CD14-positive monocyte (primary cell): ENCODE data around the gene MITF. TPM values are rescaled to one million over a fixed set of nuclear protein-coding genes. Genes with fewer than 3 reads are reported as not detected.

Experiments used
- DNase-seq, 3 donors: peaks; one replicate each; pipeline ENCODE4 v3.0.0-alpha.2; 2011 to 2022
- H2AFZ ChIP-seq: 2 replicates; pipeline ENCODE4 v1.6.0; 2012; ENCODE audit warnings: mild to moderate bottlenecking, low read depth, low read length, inconsistent platforms; ENCODE audit not compliant: insufficient read depth, poor library complexity, severe bottlenecking
- H3K27ac ChIP-seq, 2 donors: 1 replicate in 1 of 2; 2 replicates in 1 of 2; pipeline ENCODE4 v1.5.1; 2012 to 2013; ENCODE audit warnings: low read length in 2 of 2, control low read depth in 1 of 2, inconsistent platforms in 1 of 2, low read depth in 1 of 2, mild to moderate bottlenecking in 1 of 2
- H3K27me3 ChIP-seq, 2 donors: one replicate each; pipeline versions ENCODE4 v1.6.0 to v1.6.1; 2011 to 2013; ENCODE audit warnings: low read length in 2 of 2; ENCODE audit not compliant: control insufficient read depth in 2 of 2, insufficient read depth in 2 of 2
- H3K36me3 ChIP-seq, 2 donors: replicated peaks in 1 of 2; 1 replicate in 1 of 2; 2 replicates in 1 of 2; pipeline versions ENCODE4 v1.5.1 to v1.6.1; 2012 to 2013; ENCODE audit warnings: low read length in 2 of 2, control low read depth in 1 of 2, inconsistent platforms in 1 of 2, mild to moderate bottlenecking in 1 of 2; ENCODE audit not compliant: insufficient read depth in 2 of 2, control insufficient read depth in 1 of 2
- H3K4me1 ChIP-seq, 2 donors: 1 replicate in 1 of 2; 2 replicates in 1 of 2; pipeline versions ENCODE4 v1.5.1 to v1.6.1; 2012 to 2013; ENCODE audit warnings: low read length in 2 of 2, control low read depth in 1 of 2, inconsistent platforms in 1 of 2, mild to moderate bottlenecking in 1 of 2, moderate library complexity in 1 of 2; ENCODE audit not compliant: insufficient read depth in 2 of 2, control insufficient read depth in 1 of 2
- H3K4me2 ChIP-seq: replicated peaks from 2 replicates; pipeline ENCODE3; 2012; ENCODE audit warnings: low read length, moderate library complexity, mild to moderate bottlenecking; ENCODE audit not compliant: poor library complexity, severe bottlenecking; ENCODE audit errors: extremely low read depth
- H3K4me3 ChIP-seq, 3 experiments: fragments of 200-600 bp in 1 of 3; sonication (generic) in 1 of 3; replicated peaks in 1 of 3; 1 replicate in 2 of 3; 2 replicates in 1 of 3; pipeline ENCODE4 v1.5.1; 2011 to 2013; ENCODE audit warnings: low read length in 3 of 3, mild to moderate bottlenecking in 3 of 3, control low read depth in 2 of 3, low read depth in 2 of 3, inconsistent platforms in 1 of 3, moderate library complexity in 1 of 3
- H3K79me2 ChIP-seq: 2 replicates; pipeline ENCODE4 v1.6.0; 2012; ENCODE audit warnings: mild to moderate bottlenecking, control low read depth, inconsistent platforms, low read length, moderate library complexity; ENCODE audit not compliant: insufficient read depth
- H3K9ac ChIP-seq: 2 replicates; pipeline ENCODE4 v1.6.0; 2017; ENCODE audit warnings: low read length, mild to moderate bottlenecking; ENCODE audit not compliant: insufficient read depth, poor library complexity, severe bottlenecking
- H3K9me3 ChIP-seq, 2 donors: replicated peaks in 1 of 2; 1 replicate in 1 of 2; 2 replicates in 1 of 2; pipeline versions ENCODE4 v1.5.1 to v1.6.1; 2012 to 2013; ENCODE audit warnings: low read length in 2 of 2, control low read depth in 1 of 2; ENCODE audit not compliant: control insufficient read depth in 1 of 2, insufficient read depth in 1 of 2
- H4K20me1 ChIP-seq: 2 replicates; pipeline ENCODE4 v1.6.0; 2012; ENCODE audit warnings: mild to moderate bottlenecking, low read length, control low read depth, moderate library complexity; ENCODE audit not compliant: insufficient read depth
- H3K27ac Mint-ChIP-seq, 7 donors: one replicate each; pipeline ENCODE4 v1.8.0; 2020; ENCODE audit warnings: mild to moderate bottlenecking in 7 of 7, mixed read lengths in 7 of 7, moderate library complexity in 6 of 7, inconsistent platforms in 2 of 7
- H3K27me3 Mint-ChIP-seq, 3 donors: one replicate each; pipeline ENCODE4 v1.8.0; 2021 to 2022; ENCODE audit warnings: low read depth in 3 of 3, mild to moderate bottlenecking in 3 of 3, mixed read lengths in 3 of 3, moderate library complexity in 3 of 3, inconsistent platforms in 1 of 3
- H3K36me3 Mint-ChIP-seq, 2 donors: one replicate each; pipeline ENCODE4 v1.8.0; 2020; ENCODE audit warnings: mixed read lengths in 2 of 2, inconsistent platforms in 1 of 2, mild to moderate bottlenecking in 1 of 2
- H3K4me1 Mint-ChIP-seq: one replicate; pipeline ENCODE4 v1.8.0; 2020; ENCODE audit warnings: mild to moderate bottlenecking, mixed read lengths
- H3K4me3 Mint-ChIP-seq, 2 donors: one replicate each; pipeline ENCODE4 v1.8.0; 2020; ENCODE audit warnings: mild to moderate bottlenecking in 2 of 2, mixed read lengths in 2 of 2, moderate library complexity in 1 of 2
- H3K9me3 Mint-ChIP-seq, 7 donors: one replicate each; pipeline ENCODE4 v1.8.0; 2020 to 2022; ENCODE audit warnings: mixed read lengths in 7 of 7, mild to moderate bottlenecking in 6 of 7, moderate library complexity in 6 of 7, inconsistent platforms in 2 of 7
- WGBS: methylation state at CpG from one replicate; pipeline ENCODE4 v1.1.5; 2013; ENCODE audit warnings: missing lambda C conversion rate; ENCODE audit not compliant: insufficient coverage; 5-methylcytosine and 5-hydroxymethylcytosine counted together
- intact Hi-C, 2 donors: fragments of 100-400 bp; cut with micrococcal nuclease; formaldehyde crosslinking; loops; one replicate each; pipeline versions ENCODE4 v1.15.0 to v1.15.1; 2023
- polyA plus RNA-seq, 3 donors: library from polyadenylated mRNA; depleted of rRNA in 1 of 3; unstranded in 2 of 3; stranded (reverse) in 1 of 3; fragments of 300-500 nt in 2 of 3; fragments of >200 nt in 1 of 3; fragmentation: Illumina TruSeq in 2 of 3; gene quantifications; 1 replicate in 2 of 3; 2 replicates in 1 of 3; pipeline ENCODE4 v1.2.3, GENCODE V29; 2012 to 2021
- TF ChIP-seq, protein P1 (sequence below): fragments of 200-600 bp; IDR thresholded peaks from one replicate; pipeline ENCODE4 v1.8.0; 2022; ENCODE audit warnings: antibody characterized with exemption, mild to moderate bottlenecking

MITF gene
- polyA plus RNA-seq, 3 donors = 7.0 to 15.1 (median 12.1) TPM

DNA sequence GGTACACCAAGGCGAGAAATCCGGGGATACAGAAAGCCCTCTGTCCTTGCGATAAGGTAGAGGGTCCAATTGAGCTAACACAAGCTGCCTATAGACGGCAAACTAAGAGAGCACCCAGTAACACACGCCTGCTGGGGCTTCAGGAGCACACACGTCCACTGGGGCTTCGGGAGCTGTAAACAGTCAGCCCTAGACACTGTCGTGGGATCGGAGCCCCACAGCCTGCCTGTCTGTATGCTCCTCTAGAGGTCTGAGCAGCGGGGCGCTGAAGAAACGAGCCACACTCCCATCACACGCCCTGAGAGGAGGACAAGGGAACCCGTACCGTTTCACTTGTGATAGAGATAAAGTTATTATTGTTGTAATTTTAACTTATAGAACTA lies 260.8 kb downstream of the MITF start:
- H3K4me1 ChIP-seq = peaks cover 9% of the 10 kb centered on the region in 2 donors
- no peaks in the 10 kb centered on the region for H4K20me1 ChIP-seq
- no peak overlapping the region for H3K4me3 ChIP-seq
- H3K4me1 Mint-ChIP-seq = peaks cover 11% of the 10 kb centered on the region
- TF ChIP-seq, protein P1, sequence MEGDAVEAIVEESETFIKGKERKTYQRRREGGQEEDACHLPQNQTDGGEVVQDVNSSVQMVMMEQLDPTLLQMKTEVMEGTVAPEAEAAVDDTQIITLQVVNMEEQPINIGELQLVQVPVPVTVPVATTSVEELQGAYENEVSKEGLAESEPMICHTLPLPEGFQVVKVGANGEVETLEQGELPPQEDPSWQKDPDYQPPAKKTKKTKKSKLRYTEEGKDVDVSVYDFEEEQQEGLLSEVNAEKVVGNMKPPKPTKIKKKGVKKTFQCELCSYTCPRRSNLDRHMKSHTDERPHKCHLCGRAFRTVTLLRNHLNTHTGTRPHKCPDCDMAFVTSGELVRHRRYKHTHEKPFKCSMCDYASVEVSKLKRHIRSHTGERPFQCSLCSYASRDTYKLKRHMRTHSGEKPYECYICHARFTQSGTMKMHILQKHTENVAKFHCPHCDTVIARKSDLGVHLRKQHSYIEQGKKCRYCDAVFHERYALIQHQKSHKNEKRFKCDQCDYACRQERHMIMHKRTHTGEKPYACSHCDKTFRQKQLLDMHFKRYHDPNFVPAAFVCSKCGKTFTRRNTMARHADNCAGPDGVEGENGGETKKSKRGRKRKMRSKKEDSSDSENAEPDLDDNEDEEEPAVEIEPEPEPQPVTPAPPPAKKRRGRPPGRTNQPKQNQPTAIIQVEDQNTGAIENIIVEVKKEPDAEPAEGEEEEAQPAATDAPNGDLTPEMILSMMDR = no peak
- H3K9me3 Mint-ChIP-seq = peaks cover 0 to 8% (median 3%) of the 10 kb centered on the region in 7 donors
- no peak overlapping the region for H3K4me2 ChIP-seq
- no peaks in the 10 kb centered on the region for H3K27me3 ChIP-seq
- 99% methylated on average over 9 of the region's 15 CpGs for WGBS
- peaks cover 0 to 2% (median 0%) of the 10 kb centered on the region in 3 donors for H3K27me3 Mint-ChIP-seq
- no peaks in the 10 kb centered on the region for H3K36me3 ChIP-seq
- no peaks in the 10 kb centered on the region for H3K36me3 Mint-ChIP-seq
- intact Hi-C loops = no loop called here
- no peak overlapping the region for H3K4me3 Mint-ChIP-seq
- no peak for DNase-seq
- H3K9ac ChIP-seq = no peak overlapping the region
- H3K27ac Mint-ChIP-seq = no peak overlapping the region
- no peaks in the 10 kb centered on the region for H3K79me2 ChIP-seq
- no peak overlapping the region for H3K27ac ChIP-seq
- H2AFZ ChIP-seq = no peak overlapping the region
- H3K9me3 ChIP-seq = peaks cover 0 to 5% of the 10 kb centered on the region in 2 donors

DNA sequence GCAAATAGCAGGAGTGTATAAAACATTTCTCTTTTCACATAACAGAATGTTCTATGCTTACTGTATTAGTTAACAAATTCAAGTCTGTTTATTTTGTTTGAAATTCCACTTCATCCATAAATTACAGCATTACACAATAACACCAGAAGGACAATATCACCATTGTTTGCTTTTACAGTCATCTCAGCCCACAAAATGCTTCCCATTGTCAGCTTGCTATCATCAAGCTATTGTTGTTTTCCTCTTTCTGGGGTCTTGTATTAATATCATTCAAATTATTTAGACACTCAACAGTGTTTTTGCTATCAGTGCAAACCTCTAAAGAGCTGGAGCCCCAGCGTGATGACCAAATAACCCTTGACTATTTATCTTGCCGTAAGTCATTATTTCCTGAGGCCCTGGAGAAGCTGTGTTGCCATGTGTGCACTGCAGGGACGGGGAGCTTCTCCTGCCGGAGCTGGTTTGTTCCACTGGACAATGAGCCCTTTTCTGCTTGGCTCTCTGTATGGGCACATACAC lies 261.4 kb downstream of the MITF start:
- DNase-seq = no peak
- WGBS = 92% methylated on average over 3 of the region's 4 CpGs
- no peak overlapping the region for H2AFZ ChIP-seq
- TF ChIP-seq, protein P1 = no peak
- H3K9me3 Mint-ChIP-seq = peaks cover 0 to 8% (median 3%) of the 10 kb centered on the region in 7 donors
- H3K36me3 Mint-ChIP-seq = no peaks in the 10 kb centered on the region
- peaks cover 7 to 8% of the 10 kb centered on the region in 2 donors for H3K4me1 ChIP-seq
- H3K4me2 ChIP-seq = no peak overlapping the region
- peaks cover 0 to 2% (median 0%) of the 10 kb centered on the region in 3 donors for H3K27me3 Mint-ChIP-seq
- H3K79me2 ChIP-seq = no peaks in the 10 kb centered on the region
- no peak overlapping the region for H3K9ac ChIP-seq
- H3K27me3 ChIP-seq = no peaks in the 10 kb centered on the region
- peaks cover 0 to 5% of the 10 kb centered on the region in 2 donors for H3K9me3 ChIP-seq
- intact Hi-C loops = no loop called here
- H3K4me3 ChIP-seq = no peak overlapping the region
- peaks cover 10% of the 10 kb centered on the region for H3K4me1 Mint-ChIP-seq
- H3K27ac Mint-ChIP-seq = no peak overlapping the region
- no peak overlapping the region for H3K27ac ChIP-seq
- H4K20me1 ChIP-seq = no peaks in the 10 kb centered on the region
- H3K36me3 ChIP-seq = no peaks in the 10 kb centered on the region
- no peak overlapping the region for H3K4me3 Mint-ChIP-seq
